GM12891 (cell line): Measurements from ENCODE around the gene RASGRF1.

Experiments used
- PAX5 ChIP-seq: IDR thresholded peaks from 2 replicates; pipeline ENCODE4 v1.6.1; 2011; ENCODE audit warnings: low read length, moderate library complexity, mild to moderate bottlenecking; ENCODE audit not compliant: insufficient read depth, severe bottlenecking
- POLR2A ChIP-seq: IDR thresholded peaks from 2 replicates; pipeline ENCODE4 v1.6.1; 2011; ENCODE audit warnings: low read depth, low read length, control low read depth
- POLR2AphosphoS5 ChIP-seq: IDR thresholded peaks from 2 replicates; pipeline ENCODE4 v1.6.1; 2011; ENCODE audit warnings: low read depth, low read length, control low read depth
- POU2F2 ChIP-seq: IDR thresholded peaks from 2 replicates; pipeline ENCODE4 v1.6.1; 2011; ENCODE audit warnings: low read depth, mild to moderate bottlenecking, control low read depth, low read length, moderate library complexity
- SPI1 ChIP-seq: IDR thresholded peaks from 2 replicates; pipeline ENCODE4 v1.6.1; 2011; ENCODE audit warnings: low read depth, low read length, control low read depth
- TAF1 ChIP-seq: IDR thresholded peaks from 2 replicates; pipeline ENCODE4 v1.6.1; 2011; ENCODE audit warnings: low read depth, low read length, control low read depth

DNA sequence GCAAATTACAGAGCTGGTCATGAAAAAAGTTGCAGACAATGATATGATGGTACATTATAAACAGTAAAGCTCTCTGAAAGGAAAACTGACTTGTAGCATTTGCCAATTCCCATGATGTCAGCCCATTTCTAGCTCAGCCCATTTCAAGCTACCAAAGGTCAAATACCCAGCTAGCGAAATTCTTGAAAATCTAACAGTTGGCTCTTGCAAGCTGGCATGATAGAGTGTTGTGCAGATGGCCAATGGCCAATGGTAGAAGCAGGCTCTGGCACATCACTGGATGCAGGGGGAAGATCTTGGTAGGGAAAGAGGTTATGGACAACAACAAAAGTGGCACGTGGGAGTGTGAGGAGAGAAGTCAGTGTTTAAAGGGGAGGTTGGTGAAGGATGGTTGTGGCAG lies 36.7 kb downstream of the RASGRF1 start:
- TF ChIP-seq POLR2AphosphoS5 (no peak), POLR2A (no peak), TAF1 (no peak), SPI1 (no peak), POU2F2 (no peak), PAX5 (no peak)
